DOHH2 (cell line): Measurements from ENCODE around the gene PPP1R36.

Experiments
- H3F3A ChIP-seq: fragments of 200-600 bp; sonication (generic), shearing (Covaris generic); 2 replicates; pipeline ENCODE4 v1.6.0; 2016; ENCODE audit warnings: antibody characterized with exemption, mild to moderate bottlenecking; ENCODE audit not compliant: control insufficient read depth, insufficient read depth
- H3K27ac ChIP-seq: fragments of 200-600 bp; sonication (generic); 2 replicates; pipeline ENCODE4 v1.5.1; 2014; ENCODE audit warnings: low read depth, mild to moderate bottlenecking, low read length, moderate library complexity
- H3K27me3 ChIP-seq: fragments of 200-600 bp; sonication (generic); 2 replicates; pipeline ENCODE4 v1.6.1; 2014; ENCODE audit warnings: mild to moderate bottlenecking, low read length, mixed read lengths; ENCODE audit not compliant: control insufficient read depth
- H3K36me3 ChIP-seq: fragments of 200-600 bp; sonication (generic); 2 replicates; pipeline ENCODE4 v1.6.1; 2014; ENCODE audit warnings: mild to moderate bottlenecking, low read length, moderate library complexity, mixed read lengths; ENCODE audit not compliant: control insufficient read depth
- H3K4me1 ChIP-seq: fragments of 200-600 bp; sonication (generic); 2 replicates; pipeline ENCODE4 v1.6.1; 2014; ENCODE audit warnings: mild to moderate bottlenecking, low read length, mixed read lengths; ENCODE audit not compliant: control insufficient read depth
- H3K4me2 ChIP-seq: fragments of 200-600 bp; sonication (generic); 2 replicates; pipeline ENCODE4 v1.6.0; 2014; ENCODE audit warnings: mild to moderate bottlenecking, low read length, moderate library complexity
- H3K4me3 ChIP-seq: fragments of 200-600 bp; sonication (generic); 2 replicates; pipeline ENCODE4 v1.5.1; 2014; ENCODE audit warnings: mild to moderate bottlenecking, low read length, mixed read lengths
- H3K79me2 ChIP-seq: fragments of 200-600 bp; sonication (generic); 2 replicates; pipeline ENCODE4 v1.6.1; 2014; ENCODE audit warnings: mild to moderate bottlenecking, low read length, mixed read lengths; ENCODE audit not compliant: control insufficient read depth
- H3K9me2 ChIP-seq: fragments of 200-600 bp; sonication (generic); replicated peaks from 2 replicates; pipeline ENCODE4 v1.6.1; 2014; ENCODE audit warnings: mild to moderate bottlenecking, low read length, mixed read lengths; ENCODE audit not compliant: control insufficient read depth
- H3K9me3 ChIP-seq: fragments of 200-600 bp; sonication (generic); 2 replicates; pipeline ENCODE4 v1.6.1; 2014; ENCODE audit warnings: antibody characterized with exemption, low read length, mixed read lengths; ENCODE audit not compliant: control insufficient read depth, insufficient read depth
- H4K20me1 ChIP-seq: fragments of 200-600 bp; sonication (generic); 2 replicates; pipeline ENCODE4 v1.6.0; 2014; ENCODE audit warnings: low read depth, mild to moderate bottlenecking, antibody characterized with exemption, low read length, moderate library complexity; ENCODE audit not compliant: control insufficient read depth, insufficient read depth
- CTCF ChIP-seq: fragments of 200-600 bp; sonication (generic); IDR thresholded peaks from one replicate; pipeline ENCODE4 v1.5.1; 2014; ENCODE audit warnings: antibody characterized with exemption, mild to moderate bottlenecking, low read depth, low read length; ENCODE audit not compliant: poor library complexity, severe bottlenecking
- EZH2phosphoT487 ChIP-seq: fragments of 200-600 bp; sonication (generic); IDR thresholded peaks from 2 replicates; pipeline ENCODE4 v1.6.1; 2017; ENCODE audit warnings: borderline replicate concordance, mild to moderate bottlenecking, antibody characterized with exemption, low read length, moderate library complexity, mixed read lengths

Gene PPP1R36

DNA sequence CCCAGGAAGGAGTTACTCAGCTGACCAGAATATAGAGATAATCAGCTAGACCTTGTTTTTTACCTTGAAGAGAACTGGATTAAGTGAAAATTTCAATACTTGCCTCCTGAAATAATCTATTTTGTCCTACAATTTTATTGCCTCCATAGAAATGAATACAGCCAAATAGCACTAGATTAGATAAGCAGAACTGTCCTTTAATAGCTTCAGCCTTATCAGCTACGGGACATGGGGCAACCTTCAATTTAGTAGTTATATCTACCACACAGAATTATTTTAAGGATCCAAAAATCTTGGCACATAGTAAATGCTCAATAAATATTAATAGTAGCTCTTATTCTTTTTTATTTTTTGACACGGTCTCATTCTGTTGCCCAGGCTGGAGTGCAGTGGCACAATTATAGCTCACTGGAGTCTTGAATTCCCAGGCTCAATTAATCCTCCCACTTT, 87.2 kb downstream of the PPP1R36 start:
- Histone ChIP-seq H3K27me3 (peaks cover 6% of the 10 kb centered on the region; the same call in 1 of the 2 replicates), H3K9me2 (no peaks in the 10 kb centered on the region), H3K79me2 (no peaks in the 10 kb centered on the region), H3K36me3 (no peaks in the 10 kb centered on the region), H3K4me3 (no peak overlapping the region), H3K27ac (no peak overlapping the region), H3F3A (no peaks in the 10 kb centered on the region), H4K20me1 (no peaks in the 10 kb centered on the region), H3K9me3 (no peaks in the 10 kb centered on the region), H3K4me2 (no peak overlapping the region), H3K4me1 (peaks cover 17% of the 10 kb centered on the region)
- TF ChIP-seq CTCF (no peak), EZH2phosphoT487 (no peak)

- H4K20me1 ChIP-seq, result no peaks in the 10 kb centered on the region
- no peaks in the 10 kb centered on the region for H3K36me3 ChIP-seq
- no peaks in the 10 kb centered on the region for H3F3A ChIP-seq
- H3K4me3 ChIP-seq, result no peak overlapping the region
- TF ChIP-seq EZH2phosphoT487 (no peak), CTCF (no peak)
- peaks cover 6% of the 10 kb centered on the region; the same call in 1 of the 2 replicates for H3K27me3 ChIP-seq
- H3K4me1 ChIP-seq, result peaks cover 8% of the 10 kb centered on the region
- no peak overlapping the region for H3K27ac ChIP-seq
- no peaks in the 10 kb centered on the region for H3K9me3 ChIP-seq
- no peak overlapping the region for H3K4me2 ChIP-seq
- no peaks in the 10 kb centered on the region for H3K79me2 ChIP-seq
- H3K9me2 ChIP-seq, result no peaks in the 10 kb centered on the region
Measured at GRCh38 chr14:64637735-64638473, 88.1 kb downstream of the PPP1R36 start.

- peaks cover 6% of the 10 kb centered on the region; the same call in 1 of the 2 replicates for H3K27me3 ChIP-seq
- TF ChIP-seq EZH2phosphoT487, result no peak
- no peak for TF ChIP-seq CTCF
- no peaks in the 10 kb centered on the region for H3K9me2 ChIP-seq
- H3F3A ChIP-seq, result no peaks in the 10 kb centered on the region
- no peak overlapping the region for H3K27ac ChIP-seq
- H3K9me3 ChIP-seq, result no peaks in the 10 kb centered on the region
- H3K4me2 ChIP-seq, result no peak overlapping the region
- H3K4me1 ChIP-seq, result peaks cover 3% of the 10 kb centered on the region; the same call in 1 of the 2 replicates
- H3K79me2 ChIP-seq, result no peaks in the 10 kb centered on the region
- no peaks in the 10 kb centered on the region for H4K20me1 ChIP-seq
- no peaks in the 10 kb centered on the region for H3K36me3 ChIP-seq
- H3K4me3 ChIP-seq, result no peak overlapping the region
Measured at GRCh38 chr14:64638625-64639024, 88.9 kb downstream of the PPP1R36 start.
